CD4-positive, alpha-beta T cell treated with Interleukin-15 for 4 hours (primary cell): Measurements from ENCODE around the gene ILDR2.

Experiments
- DNase-seq: peaks from one replicate; pipeline ENCODE4 v3.0.0-alpha.2; 2020; ENCODE audit warnings: low spot score

ILDR2 gene

DNA sequence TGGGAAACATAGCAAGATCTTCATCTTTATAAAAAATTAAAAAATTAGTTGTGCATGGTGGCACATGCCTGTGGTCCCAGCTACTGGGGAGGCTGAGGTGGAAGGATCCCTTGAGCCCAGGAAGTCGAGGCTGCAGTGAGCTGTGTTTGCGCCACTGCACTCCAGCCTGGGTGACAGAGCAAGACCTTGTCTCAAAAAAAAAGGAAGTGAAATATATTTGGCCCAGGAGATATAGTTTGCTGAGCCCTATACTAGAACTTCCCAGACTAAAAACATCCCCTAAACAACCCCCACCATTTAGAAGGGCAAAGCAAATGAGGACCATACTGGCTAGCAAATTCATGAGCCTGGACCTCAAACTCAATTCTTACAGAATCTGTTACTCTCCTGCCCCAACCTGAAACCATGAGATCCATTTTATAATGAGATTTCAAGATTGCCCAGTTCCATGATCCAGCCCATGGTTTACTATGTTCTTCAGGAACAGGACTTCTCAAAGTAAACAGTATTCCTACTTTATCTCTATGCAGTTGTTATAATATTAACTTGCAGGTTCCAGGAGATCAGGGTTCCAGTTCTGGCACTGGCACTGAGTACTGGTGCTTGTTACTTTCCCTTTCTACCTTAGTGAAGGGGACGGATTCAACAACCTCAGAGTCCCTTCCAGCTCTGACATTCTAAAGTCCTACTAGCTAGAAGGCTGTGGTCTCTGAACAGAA lies 50.4 kb downstream of the ILDR2 start:
- no peak for DNase-seq

DNA sequence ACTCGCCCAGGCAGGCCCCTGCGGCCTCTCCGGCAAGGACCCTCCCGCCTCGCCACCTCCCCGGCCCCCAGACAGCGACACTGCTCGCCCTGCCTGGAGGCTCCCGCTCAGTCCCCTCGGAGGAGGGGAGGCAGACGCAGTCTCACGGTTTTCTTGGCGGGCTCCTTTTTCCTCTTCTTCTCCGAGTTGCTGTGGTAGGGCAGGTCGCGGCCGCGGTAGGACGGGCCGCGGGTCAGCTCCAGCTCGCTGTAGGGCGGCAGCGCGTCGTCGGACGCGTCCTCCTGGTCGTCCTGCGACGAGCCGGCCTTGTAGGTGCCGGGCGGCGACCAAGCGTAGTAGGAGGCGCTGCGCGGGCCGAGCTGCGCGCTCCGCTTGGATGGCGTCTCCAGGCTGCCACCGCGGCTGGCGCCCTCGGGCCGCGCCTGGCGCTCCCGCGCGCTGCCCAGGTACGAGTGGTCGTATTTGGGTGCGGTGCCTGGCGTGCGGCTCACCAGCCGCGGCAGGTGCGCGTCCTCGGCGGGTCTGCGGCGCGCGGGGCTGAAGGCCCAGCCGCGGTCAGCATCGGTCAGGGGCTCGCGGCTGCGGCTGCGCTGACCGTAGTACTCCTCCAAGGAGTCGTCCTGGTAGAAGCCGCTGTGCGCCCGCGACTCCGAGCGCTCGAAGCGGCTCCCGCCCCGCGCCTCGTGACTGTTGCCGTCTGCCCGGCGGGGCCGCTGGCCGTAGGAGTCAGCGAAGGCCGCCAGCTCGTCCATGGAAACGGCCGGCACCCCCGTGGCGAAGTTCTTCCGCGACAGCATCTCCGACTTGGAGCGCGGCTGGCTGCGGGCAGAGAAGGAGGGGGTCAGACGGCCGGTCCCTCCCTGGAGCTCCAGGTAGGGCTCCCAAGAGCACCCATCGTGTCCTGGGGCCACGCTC lies 54.5 kb downstream of the ILDR2 start:
- DNase-seq = no peak

DNA sequence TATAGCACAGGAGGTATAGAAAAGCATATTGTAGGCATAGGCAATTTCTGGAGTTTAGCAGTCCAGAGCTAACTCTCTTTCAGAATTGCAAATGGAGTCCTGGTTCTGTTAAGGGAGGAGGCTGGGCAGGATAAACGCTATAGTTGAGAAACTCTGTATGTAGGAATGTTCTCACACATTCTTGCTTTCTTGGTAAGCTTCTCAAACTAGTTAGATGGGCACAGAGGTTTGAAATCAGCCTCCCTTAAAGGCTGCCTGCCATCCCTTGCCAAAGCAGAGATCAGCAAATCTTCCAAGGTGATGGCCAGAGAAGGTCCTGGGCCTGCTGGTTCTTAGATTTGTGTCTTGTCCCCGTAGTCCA lies 56.4 kb downstream of the ILDR2 start:
- DNase-seq = no peak

DNA sequence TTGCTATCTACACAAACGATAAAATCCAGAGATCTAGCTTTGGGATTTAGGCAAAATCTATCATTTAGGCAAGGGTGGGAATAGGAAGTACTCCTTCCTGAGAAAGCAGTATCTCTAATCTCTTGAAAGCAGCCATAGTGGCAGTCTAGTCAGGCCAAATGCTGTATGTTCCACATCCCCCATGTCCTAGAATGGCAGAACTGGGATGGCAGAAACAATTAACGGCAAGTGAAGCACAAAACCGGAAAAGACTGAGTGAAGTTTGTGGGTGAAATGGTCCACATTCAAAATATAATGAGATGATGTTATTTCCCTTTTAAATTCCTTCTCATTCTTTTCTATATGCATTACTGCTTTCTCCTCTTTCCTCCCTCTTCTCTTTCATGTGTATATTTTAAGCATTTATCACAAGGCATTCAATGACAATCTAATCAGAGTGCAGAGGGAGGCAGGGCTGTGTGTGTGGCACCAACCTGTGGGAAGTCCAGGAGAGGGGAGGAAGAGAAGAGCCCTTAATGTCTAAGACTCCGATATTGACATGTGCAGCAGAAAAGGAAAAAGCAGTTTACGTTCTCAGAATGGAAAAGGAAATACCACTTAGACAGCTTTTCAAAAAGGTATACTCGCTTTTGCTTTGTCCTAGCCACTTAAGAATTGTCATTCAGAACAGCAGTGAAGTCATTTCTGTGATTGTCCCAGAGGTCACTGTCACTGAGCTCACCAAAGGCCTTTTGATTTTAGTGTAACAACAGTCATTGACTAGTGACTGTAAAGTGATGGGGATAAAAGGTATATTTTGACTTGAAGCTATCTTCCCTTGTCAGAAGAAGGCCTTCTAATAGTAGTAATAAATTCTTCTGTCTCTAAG lies 57.0 kb downstream of the ILDR2 start:
- DNase-seq = no peak

DNA sequence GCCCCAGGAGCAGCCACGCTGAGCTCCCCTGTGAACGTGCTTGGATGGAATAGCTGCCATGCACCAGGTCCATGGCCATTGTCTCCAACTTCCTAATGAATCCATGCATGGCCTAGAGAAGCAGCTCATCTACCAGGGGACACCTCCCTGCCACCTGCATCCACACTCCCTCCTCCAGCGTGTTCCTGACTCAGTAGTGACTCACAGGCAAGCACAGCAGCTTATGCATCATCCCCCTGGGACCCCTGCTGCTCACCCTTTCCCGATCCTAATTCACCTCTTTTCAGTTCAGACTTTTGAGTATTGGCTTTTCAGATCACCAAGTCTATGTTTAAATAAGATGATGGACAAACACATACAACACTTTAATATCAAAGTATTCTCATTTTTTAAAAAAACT lies 59.4 kb downstream of the ILDR2 start:
- DNase-seq = no peak

DNA sequence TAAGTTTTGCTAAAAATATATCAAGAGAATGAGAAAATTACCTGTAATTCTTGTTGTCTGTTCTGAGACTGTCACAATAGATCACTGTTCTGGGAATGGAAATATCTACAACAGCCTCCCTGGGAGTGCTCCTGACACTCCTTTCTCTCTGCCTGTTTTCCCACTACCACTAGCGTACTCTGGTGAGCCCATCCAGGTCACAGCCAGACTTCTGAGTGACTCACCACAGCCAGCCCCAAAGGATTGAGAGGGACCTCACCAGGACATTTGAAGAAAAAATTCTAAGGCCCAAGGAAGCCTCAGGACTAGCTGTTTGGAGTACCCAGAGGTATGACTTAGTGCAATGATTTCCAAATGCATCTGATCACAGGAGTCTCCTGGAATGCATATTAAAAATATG lies 60.3 kb downstream of the ILDR2 start:
- no peak for DNase-seq

DNA sequence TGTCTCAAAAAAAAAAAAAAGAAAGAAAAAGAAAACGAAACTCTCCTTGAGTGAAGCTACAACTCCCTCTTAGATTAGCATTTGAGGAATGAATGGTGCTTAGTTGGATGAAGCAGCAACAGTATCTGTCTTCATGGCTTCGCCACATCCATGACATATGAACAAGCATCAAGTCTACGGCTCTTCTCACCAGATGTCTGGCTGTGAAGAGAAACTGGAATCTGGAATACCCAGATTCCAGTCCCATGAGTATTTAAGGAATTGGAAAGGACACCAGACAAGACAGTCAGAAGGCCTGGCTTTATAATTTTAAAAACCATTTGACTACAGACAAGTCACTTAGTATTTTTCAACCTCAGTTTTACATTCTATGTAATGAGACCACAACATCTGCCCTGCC lies 61.2 kb downstream of the ILDR2 start:
- no peak for DNase-seq

DNA sequence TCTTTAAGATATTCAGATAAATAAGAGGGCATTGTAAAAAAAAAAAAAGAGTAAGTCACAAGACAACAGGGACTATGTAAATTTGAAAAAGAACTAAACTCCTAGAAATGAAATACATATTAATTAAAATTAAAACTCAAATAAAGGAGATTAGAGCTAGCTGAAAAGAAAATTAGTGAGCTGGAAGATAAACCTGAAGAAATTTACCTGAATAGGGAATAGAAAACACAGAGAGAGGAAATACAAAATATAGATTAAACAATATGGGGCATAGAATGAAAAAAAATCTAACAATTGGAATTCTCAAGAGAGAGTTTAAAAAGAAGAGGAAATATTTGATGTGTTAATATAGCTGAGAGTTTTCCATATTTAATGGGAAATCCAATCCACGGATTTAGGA lies 63.7 kb downstream of the ILDR2 start:
- DNase-seq = no peak

DNA sequence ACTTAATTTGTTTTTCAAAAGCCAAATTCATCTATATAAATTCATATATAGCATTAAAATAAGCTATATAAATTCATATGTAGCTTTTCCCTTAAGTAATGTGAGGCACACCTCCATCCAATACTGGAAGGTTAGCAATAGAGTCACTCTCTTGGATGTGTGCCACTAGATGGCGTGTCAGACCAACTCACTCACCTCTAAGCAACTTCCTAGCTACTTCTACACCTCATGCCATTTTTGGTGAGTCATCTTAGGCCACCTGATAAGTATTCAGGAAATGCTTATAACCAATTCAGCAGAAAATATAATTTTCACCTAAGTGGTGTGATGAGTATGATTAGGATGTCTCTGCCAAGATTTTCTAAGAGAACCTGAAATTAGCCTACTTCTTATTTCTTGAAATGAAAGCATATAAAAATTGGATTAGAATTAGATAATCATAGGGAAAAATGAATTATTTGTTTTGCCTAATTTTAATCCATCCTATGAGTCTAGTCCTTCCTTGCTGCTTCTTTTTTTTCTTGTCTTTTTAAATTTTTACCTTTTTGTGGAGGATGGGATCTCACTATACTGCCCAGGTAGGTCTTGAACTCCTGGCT lies 64.8 kb downstream of the ILDR2 start:
- DNase-seq = peak; percentile 85

DNA sequence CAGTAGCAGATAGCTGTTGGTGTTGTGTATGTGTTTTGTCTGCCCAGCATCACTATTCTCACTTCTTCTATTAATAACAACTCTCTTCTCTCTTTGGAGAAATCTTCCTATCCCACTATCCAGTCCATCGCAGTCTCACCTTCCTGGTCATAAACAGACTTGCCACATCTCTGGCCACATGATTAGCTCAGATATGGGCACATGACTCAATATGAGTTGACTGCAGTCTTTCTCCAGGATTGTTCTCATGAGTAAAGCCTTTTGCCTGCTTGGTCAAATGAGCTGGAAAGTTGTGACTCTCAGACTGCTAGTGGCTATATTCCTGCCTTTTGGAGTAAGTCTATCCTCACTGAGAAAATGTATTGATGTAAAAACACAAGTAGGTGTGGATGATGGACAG lies 66.4 kb downstream of the ILDR2 start:
- DNase-seq = no peak

DNA sequence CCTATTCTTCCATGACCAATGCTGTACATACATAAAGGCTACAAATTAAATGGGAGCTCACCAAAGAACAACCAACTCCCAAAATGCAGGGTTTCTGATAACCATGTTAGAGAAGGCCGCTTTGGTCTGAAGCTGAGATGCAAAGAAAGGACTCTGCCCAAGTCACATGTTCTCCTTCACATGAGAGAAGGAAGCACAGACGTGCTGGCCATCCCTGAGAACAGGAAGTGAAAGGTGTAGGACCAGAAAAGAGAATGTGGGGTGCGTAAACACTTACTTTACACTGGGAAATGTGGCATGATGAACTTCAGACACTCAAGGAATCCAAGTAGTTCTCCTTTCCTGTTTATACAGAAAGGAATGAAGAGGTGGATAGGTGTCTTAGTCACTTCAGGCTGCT lies 67.6 kb downstream of the ILDR2 start:
- no peak for DNase-seq

DNA sequence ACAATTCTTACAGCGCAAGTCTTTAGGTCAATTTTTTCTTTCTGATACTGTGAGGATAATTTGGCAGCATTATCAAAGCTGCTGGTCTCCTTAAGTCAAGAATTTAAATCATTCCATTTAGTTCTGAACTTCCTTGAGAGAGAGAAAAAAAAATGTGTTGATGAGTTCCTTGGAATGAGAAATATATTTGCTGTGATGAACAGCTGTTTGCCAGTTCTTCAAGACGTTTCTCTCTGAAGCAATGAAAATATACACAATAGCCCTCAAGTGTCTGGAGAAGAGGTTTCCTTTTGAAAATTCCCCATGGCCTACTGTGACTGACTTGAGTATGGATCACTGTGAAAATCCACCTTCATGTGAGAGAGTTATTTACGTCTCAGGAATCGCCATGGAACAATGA lies 68.3 kb downstream of the ILDR2 start:
- no peak for DNase-seq

DNA sequence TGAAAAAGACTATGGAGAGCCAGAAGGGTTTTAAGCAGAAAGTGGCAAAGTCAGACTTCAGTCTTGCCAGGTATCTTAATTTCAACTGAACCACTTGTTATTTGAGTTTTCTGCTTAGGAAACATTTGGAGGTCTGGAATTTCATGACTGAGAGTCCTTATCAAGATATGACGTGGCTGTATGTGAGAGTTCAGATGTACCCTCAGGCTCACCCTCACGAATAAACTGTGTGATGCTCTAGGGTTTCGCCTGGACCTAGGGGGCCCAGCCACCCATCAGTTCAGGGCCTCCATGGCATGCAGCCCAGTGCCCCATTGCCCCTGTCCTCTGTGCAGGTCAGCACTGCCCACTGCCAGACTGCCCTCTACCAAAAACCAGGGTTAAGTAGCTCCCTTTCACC lies 68.7 kb downstream of the ILDR2 start:
- no peak for DNase-seq

DNA sequence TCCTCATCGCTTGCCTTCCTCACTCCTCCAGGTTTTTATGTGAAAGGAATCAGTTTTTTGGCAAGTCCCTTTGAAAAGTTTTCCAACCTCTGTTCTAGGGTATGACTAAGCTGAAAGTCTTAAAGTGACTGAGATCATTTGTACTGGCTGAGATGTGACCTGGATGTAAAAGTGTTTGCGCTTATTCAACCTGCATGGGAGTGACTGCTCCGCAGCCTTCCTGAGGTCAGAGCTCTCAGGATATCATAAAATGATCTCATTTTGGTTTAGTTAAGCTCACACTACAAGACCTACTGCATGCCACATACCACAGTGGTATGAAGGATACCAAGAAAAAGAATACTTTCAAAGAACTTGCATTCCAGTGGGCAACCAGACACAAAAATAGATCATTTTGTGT lies 69.4 kb downstream of the ILDR2 start:
- DNase-seq = no peak

DNA sequence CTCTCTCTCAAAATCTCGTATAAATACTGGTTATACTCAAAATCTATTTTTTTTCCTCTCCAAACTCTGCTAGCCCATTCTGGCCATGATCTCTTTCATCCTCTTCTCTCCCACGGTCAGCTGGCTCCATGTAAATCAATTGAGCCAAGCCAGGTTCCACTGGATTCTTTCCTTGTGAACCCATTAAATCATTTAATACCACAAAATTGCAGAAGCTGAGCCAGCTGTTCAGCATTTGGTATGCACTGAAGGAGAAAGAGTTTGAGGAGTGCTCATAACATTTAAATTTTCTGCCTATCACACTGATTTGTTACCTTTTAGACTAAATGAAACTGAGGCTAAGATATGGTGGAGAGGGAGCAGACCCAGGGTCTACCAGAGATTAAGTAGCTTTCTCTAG lies 70.2 kb downstream of the ILDR2 start:
- DNase-seq = no peak

DNA sequence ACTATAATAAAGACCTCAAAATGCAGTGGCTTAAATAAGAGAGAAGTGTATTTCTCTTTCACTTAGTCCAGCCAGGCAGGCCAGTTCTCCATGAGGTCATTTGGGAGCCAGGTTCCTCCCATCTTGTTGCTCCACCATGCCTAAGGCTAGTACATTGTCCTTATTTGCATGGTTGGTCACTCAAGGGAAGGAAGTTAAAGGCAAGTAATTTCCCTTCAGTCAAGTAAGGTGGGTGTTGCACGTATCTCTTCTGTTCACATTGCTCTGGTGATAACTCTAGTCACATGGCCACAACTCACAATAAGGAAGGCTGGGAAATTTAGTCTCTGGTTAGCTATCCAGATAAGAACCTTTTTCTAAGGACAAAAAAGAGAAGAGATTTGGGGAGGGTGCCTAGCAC lies 72.1 kb downstream of the ILDR2 start:
- DNase-seq = no peak

DNA sequence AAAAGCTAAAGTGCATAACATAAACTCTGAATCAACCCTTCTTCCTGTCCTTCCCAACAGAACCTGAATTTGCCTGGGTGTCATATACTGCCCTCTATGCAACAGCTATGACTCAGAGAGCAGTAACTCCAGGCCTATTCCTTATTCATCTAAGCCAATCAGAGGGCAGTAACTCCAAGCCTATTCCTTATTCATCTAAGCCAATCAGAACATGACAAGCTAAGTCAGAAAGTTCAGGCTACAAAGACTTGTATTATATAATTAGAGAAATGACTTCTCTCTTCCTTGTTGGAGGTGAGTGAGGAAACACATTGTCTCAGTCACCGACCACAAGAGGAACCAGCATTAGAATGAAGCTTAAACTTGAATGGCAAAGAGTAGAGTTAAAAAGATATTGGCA lies 73.1 kb downstream of the ILDR2 start:
- no peak for DNase-seq

DNA sequence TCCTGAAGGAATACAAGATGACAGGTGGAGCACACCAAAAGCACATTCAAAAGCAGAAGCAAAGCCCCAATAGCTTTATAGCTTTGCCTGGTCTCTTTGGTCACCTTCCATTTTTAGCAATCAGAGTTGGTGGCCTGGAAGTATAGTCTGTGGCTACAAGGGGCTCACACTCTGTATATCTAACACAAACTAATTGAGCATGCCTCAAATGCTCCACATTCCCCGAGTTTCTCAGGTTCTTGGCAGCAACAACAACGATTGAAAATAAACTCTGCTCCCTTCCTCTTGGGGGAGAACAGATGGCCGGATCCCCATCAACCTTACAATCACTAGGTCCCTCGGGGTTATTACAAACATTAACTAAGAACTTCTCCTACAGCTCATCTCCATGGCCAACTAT lies 74.4 kb downstream of the ILDR2 start:
- no peak for DNase-seq

DNA sequence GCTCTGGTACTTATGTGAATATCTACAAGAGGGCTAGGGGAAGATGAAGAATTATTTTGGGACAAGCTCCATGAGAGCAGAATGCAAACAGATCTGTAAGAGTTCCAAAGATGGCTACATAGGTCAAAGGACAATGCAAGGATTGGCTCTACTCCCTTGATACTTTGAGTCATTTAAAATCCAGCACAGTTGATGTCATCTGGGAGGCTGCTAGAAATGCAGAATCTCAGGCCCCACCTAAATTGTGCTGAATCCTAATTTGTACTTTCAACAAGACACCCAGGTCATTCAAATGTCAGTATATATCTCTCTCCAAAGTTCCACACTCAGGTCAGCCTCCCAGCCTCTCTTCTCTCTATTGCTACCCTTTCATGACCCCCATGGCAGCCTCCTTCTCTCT lies 75.6 kb downstream of the ILDR2 start:
- DNase-seq = no peak

DNA sequence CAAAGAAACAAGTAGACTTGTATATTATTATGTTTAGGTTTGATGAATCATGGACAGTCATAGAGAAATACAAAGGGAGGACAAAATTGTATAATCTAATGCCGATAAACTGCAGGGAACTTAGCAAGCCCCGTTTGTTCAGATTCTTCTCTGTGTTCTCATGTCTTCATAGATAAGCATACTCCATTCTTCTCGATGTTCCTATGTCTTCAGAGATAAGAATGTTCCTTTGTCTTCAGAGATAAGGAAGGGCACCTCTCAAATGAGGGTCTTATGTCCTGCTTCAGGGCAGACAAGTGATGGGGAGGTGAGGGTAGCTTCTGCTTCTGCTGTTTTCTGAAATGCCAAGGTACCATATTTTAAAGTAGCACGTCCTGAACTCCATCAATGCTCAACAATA lies 79.6 kb downstream of the ILDR2 start:
- no peak for DNase-seq

DNA sequence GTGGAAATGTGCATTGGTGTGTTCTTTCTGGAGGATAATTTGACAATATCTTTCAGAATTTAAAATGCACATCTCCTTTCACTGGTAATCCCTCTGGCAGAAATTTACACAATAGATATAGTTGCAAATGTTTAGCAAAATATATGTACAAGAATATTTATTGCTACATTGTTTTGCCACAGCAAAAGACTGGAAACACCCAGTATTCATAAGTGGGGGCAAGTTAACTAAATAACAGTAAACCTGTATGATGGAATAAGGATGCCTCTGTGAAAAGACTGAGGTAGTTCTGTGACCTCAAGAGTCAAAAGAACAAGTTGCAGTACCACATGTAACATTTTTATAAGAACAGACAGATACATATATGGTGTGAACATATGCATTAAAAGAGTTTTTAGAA lies 85.6 kb downstream of the ILDR2 start:
- DNase-seq = no peak

DNA sequence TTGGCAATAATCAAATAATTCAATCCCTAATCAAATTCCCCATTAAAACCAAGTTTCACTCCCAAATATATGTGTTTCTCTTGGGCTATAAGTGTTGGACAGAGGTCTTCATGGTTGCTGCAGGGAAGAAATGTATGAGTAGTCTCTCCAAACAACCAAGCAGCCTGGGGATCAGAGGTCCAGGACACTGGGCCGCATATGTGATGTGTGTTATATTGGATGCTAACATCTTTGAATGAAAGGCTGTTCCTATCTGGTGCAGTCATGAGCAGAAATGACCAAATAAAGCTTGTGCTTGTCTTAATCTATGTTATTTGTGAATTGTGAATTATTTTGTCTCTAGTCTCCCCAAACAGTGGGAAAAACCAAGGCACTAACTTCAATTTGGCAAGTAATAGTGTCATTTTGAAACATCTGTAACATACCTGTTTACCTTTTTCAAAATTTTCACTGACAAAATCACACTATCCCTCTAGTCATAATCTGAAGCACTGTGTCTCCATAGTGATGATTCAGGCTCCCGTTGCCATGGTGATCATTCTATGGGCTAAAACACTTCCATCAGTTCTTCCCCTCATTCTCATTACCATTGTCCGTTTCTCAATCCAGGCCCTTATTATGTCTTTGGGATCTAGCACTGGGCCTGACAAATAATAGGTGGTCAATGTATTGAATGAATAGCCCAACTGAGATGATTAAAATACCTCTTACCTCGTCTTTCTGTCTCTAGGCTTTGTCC lies 86.8 kb downstream of the ILDR2 start:
- no peak for DNase-seq
